ENCODE data around the gene EIPR1.
"Not testable (repeated sequence)": the region's sequence is repeated elsewhere in the genome, so short reads cannot be mapped to it uniquely, and the experiment has no call there.

EIPR1 gene

DNA sequence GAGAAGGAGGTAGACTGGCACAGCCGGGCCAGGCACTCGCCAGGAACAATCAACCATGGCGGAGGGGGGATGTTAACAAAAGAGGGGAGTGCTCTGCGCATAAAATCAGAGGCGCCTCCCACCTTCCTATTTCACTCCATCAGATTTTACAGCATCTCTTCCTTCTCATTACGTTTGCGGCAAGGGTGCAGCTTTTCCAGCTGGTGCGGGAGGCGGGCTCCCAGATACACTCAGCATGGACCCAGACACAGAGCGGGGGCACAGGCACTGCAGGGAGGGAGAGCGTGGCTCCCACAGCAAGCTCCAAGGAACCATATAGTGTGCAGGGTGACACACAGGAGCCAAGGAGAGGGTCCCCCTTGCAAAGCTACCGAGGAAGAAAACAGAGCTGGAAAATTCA is 176.3 kb downstream of the EIPR1 start:
- no peak for TF ChIP-seq FOXP2 (optimal IDR thresholded peaks at IDR 0.05; ENCODE audit: control extremely low read depth, extremely low read length, insufficient read depth)
- Histone ChIP-seq H3K9ac (ENCODE audit: insufficient read length) (no peak overlapping the region), H3K4me3 (no peak overlapping the region), H3K9me3 (ENCODE audit: low read depth, low read length) (no peaks in the 10 kb centered on the region), H3K27ac (no peak overlapping the region), H3K36me3 (ENCODE audit: insufficient read depth, low read length) (no peaks in the 10 kb centered on the region)
- no peak for DNase-seq (ENCODE audit: low read depth, low spot score)

DNA sequence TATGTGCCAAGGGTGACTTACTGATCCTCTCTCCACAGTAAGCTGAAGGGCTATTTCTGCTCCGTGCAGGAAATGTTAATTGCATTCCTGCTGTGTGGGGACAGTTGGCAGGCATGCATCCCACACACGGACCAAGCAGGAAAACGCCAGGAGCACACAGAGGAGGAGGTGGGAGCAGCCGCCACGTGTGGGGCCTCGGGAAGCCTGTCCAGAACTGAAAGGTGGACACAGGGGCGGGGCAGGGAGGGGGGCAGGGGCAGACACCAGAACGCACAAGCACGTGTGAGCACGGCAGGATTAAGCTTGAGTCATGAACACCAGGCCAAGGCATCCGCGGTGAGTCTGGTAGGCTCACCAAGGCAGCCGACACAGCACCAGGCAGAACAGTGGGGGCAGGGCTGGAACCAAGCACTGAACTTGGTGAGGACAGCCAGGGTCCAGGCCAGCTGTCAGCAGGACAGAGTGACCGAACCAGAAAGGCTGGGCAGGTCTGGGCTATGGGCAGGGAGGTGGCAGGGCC is 177.1 kb downstream of the EIPR1 start:
- TF ChIP-seq FOXP2 (optimal IDR thresholded peaks at IDR 0.05; ENCODE audit: control extremely low read depth, extremely low read length, insufficient read depth): no peak
- TF ChIP-seq EZH2 (IDR thresholded peaks at IDR 0.05): no peak
- TF ChIP-seq POLR2AphosphoS5 (IDR thresholded peaks at IDR 0.05; ENCODE audit: borderline replicate concordance, low read depth, low read length): no peak
- DNase-seq (ENCODE audit: low read depth, low spot score): no peak

DNA sequence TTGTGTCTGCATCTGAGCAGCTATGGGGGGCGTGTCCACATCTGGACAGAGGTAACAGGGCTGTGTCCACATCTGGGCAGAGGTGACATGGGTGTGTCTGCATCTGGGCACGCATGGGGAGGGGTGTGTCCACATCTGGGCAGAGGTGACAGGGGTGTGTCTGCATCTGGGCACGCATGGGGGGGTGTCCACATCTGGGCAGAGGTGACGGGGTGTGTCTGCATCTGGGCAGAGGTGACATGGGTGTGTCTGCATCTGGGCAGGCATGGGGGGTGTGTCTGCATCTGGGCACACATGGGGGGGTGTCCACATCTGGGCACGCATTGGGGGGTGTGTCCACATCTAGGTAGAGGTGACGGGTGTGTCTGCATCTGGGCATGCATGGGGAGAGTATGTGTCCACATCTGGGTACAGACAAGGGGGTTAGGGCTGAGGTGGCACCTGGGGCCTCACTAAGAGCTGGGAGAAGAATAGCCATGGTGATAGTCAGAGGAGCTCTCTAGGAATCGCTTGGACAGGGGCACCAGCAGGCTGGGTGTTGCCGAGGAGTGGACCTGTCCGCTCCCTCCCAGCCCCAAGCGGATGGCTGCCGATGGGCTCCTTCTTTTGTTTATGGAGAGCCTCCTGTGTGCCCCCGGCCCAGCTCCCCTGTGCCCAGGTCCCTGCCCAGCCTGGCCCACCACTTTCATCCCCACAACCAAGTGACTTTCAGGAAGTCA is 177.8 kb downstream of the EIPR1 start:
- Histone ChIP-seq H3K9me3 (ENCODE audit: low read depth, low read length) (no peaks in the 10 kb centered on the region), H3K36me3 (ENCODE audit: insufficient read depth, low read length) (no peaks in the 10 kb centered on the region), H3K9ac (ENCODE audit: insufficient read length) (no peak overlapping the region), H3K27ac (no peak overlapping the region), H3K4me3 (no peak overlapping the region)
- no peak for TF ChIP-seq POLR2AphosphoS5 (IDR thresholded peaks at IDR 0.05; ENCODE audit: borderline replicate concordance, low read depth, low read length)
- TF ChIP-seq FOXP2 (optimal IDR thresholded peaks at IDR 0.05; ENCODE audit: control extremely low read depth, extremely low read length, insufficient read depth): no peak
- TF ChIP-seq EZH2 (IDR thresholded peaks at IDR 0.05): no peak
- no peak for DNase-seq (ENCODE audit: low read depth, low spot score)

More for the DNA sequence above, 177.1 kb downstream of the EIPR1 start:
- Histone ChIP-seq H3K4me3 (no peak overlapping the region), H3K27ac (no peak overlapping the region), H3K9me3 (ENCODE audit: low read depth, low read length) (no peaks in the 10 kb centered on the region), H3K9ac (ENCODE audit: insufficient read length) (no peak overlapping the region), H3K36me3 (ENCODE audit: insufficient read depth, low read length) (no peaks in the 10 kb centered on the region)

DNA sequence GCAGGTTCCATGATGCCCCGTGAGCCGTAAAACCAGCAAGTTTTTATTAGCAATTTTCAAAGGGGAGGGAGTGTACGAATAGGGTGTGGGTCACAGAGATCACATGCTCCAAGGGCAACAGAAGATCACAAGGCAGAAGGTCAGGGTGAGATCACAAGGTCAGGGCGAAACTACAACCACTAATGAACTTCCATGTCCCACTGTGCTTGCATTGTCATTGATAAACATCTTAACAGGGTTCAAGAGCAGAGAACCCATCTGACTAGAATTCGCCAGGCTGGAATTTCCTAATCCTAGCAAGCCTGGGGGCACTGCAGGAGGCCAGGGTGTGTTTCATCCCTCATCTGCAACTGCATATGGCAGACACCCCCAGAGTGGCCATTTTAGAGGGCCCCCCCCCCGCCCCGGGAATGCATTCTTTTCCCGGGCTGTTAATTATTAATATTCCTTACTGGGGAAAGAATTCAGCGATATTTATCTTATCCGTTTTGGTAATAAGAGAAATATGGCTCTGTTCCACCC is 178.9 kb downstream of the EIPR1 start:
- H3K9ac ChIP-seq (ENCODE audit: insufficient read length); DNase-seq (ENCODE audit: low read depth, low spot score); H3K27ac ChIP-seq; H3K9me3 ChIP-seq (ENCODE audit: low read depth, low read length); H3K4me3 ChIP-seq; H3K36me3 ChIP-seq (ENCODE audit: insufficient read depth, low read length): not testable (repeated sequence)

DNA sequence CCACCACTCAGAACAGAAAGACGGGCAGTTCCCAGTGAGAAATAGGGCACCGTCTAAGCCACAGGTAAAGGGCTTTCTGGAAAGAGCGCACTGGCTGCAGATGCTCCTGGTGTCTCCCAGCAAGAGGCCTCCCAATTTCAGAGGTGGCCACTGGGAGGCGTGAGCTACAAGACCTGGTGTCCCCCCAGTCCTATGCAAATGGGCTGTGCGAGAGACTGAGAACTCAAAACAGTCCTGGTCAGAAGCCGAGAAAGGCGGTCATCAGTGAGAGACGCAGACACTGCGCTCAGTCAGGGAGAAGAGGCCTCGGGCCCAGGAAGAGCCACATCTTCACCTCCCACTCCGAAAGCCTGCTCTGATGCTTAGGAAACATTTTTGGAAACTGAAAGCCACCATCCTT is 179.5 kb downstream of the EIPR1 start:
- no peak for TF ChIP-seq FOXP2 (optimal IDR thresholded peaks at IDR 0.05; ENCODE audit: control extremely low read depth, extremely low read length, insufficient read depth)
- TF ChIP-seq EZH2 (IDR thresholded peaks at IDR 0.05): no peak
- no peak for TF ChIP-seq POLR2AphosphoS5 (IDR thresholded peaks at IDR 0.05; ENCODE audit: borderline replicate concordance, low read depth, low read length)
- H3K27ac ChIP-seq: no peak overlapping the region
- H3K36me3 ChIP-seq (ENCODE audit: insufficient read depth, low read length): peaks cover 6% of the 10 kb centered on the region
- no peak overlapping the region for H3K9ac ChIP-seq (ENCODE audit: insufficient read length)
- H3K9me3 ChIP-seq (ENCODE audit: low read depth, low read length): no peaks in the 10 kb centered on the region
- H3K4me3 ChIP-seq: no peak overlapping the region
- no peak for DNase-seq (ENCODE audit: low read depth, low spot score)

DNA sequence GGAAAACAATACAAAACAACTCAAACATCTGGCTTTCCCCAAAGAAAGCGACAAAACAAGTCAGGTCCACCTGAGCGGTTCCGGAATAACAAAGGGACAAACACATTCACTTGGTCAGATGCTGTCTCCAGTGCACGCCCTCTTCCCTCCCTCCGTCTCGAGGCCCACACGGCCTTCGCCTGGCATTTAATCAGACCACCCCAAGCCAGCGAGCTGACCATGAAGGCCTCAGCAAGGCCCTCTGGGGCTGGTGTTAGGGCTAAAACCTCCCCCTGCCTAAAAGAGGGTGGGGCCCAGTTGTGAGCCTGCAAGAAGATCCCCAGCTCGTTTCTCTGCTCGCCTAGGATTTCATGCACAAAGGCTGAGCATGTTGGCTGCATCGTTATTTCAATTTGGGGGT is 180.3 kb downstream of the EIPR1 start:
- Histone ChIP-seq H3K4me3 (no peak overlapping the region), H3K9me3 (ENCODE audit: low read depth, low read length) (no peaks in the 10 kb centered on the region), H3K27ac (no peak overlapping the region), H3K36me3 (ENCODE audit: insufficient read depth, low read length) (peaks cover 7% of the 10 kb centered on the region), H3K9ac (ENCODE audit: insufficient read length) (no peak overlapping the region)
- no peak for DNase-seq (ENCODE audit: low read depth, low spot score)
- no peak for TF ChIP-seq POLR2AphosphoS5 (IDR thresholded peaks at IDR 0.05; ENCODE audit: borderline replicate concordance, low read depth, low read length)
- TF ChIP-seq FOXP2 (optimal IDR thresholded peaks at IDR 0.05; ENCODE audit: control extremely low read depth, extremely low read length, insufficient read depth): no peak
- no peak for TF ChIP-seq EZH2 (IDR thresholded peaks at IDR 0.05)

DNA sequence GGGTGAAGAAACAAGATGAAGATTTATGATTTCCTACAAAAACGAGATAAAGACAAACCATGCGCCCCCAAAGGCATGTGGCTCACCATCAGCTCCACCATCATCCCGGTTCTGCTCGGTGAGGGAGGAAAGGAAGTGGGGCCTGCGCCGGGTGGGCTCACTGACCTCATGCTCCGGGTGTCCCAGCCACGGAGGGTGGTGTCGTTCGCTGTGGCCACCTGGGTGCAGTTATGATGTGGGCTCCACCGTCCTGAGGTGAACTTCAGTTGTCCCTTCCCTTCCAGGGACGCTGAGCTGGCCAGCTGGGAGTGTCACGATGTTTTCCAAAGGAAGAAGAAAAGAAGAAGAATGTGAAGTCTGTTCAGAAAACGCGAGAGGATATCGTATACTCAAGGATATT is 180.9 kb downstream of the EIPR1 start:
- H3K9ac ChIP-seq (ENCODE audit: insufficient read length): no peak overlapping the region
- TF ChIP-seq EZH2 (IDR thresholded peaks at IDR 0.05) (no peak), POLR2AphosphoS5 (IDR thresholded peaks at IDR 0.05; ENCODE audit: borderline replicate concordance, low read depth, low read length) (no peak), FOXP2 (optimal IDR thresholded peaks at IDR 0.05; ENCODE audit: control extremely low read depth, extremely low read length, insufficient read depth) (no peak)
- H3K4me3 ChIP-seq: no peak overlapping the region
- H3K36me3 ChIP-seq (ENCODE audit: insufficient read depth, low read length): peaks cover 7% of the 10 kb centered on the region
- no peak overlapping the region for H3K27ac ChIP-seq
- no peaks in the 10 kb centered on the region for H3K9me3 ChIP-seq (ENCODE audit: low read depth, low read length)
- no peak for DNase-seq (ENCODE audit: low read depth, low spot score)

DNA sequence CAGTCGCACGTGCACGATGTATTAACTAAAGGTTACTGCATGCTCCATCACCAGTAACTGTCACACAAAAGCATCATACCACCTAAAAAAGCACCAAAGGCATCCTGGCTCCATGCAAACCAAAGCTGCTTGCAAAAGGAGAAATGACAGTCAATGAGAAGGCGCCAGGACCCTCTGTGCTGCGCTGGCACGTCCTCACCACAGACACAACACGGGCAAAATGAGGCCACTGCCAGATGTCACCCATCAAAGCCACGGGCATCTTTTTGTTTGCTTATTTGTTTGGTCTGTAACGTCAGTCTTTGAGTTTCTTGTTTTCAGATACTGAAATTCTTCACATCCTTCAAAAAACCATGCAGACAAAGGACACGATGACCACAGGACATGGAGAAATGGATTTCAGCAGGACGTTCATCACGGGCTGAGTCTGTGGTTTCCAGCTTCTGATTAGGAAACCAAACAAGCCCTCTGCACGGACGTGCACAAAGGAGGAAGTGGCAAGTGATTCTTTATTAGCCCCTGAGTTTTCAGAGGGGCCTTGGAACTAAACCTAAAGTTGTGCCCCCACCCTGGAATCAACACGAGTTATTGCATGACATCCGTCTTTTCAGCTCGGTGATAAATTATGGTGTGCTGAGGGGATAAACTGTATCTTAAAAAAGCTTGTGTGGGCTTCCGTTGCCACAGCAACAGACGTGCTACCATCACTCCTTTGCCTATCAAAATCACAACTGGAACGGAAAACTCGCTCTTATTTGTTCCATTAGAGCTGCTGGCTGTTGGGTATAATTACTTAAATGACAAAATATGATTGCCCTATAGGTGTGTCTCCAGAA is 181.8 kb downstream of the EIPR1 start:
- Histone ChIP-seq H3K4me3 (no peak overlapping the region), H3K27ac (no peak overlapping the region), H3K9ac (ENCODE audit: insufficient read length) (no peak overlapping the region), H3K9me3 (ENCODE audit: low read depth, low read length) (no peaks in the 10 kb centered on the region), H3K36me3 (ENCODE audit: insufficient read depth, low read length) (peaks cover 7% of the 10 kb centered on the region)
- no peak for DNase-seq (ENCODE audit: low read depth, low spot score)
- TF ChIP-seq FOXP2 (optimal IDR thresholded peaks at IDR 0.05; ENCODE audit: control extremely low read depth, extremely low read length, insufficient read depth) (no peak), EZH2 (IDR thresholded peaks at IDR 0.05) (no peak), POLR2AphosphoS5 (IDR thresholded peaks at IDR 0.05; ENCODE audit: borderline replicate concordance, low read depth, low read length) (no peak)

Measured in SK-N-MC (cell line).